Neural progenitor cell (in vitro differentiated cells): ENCODE results near the gene TSPAN2.

Source experiments
- EZH2 ChIP-seq: fragments of 200-600 bp; sonication (generic); IDR thresholded peaks from 2 replicates; pipeline ENCODE4 v1.6.1; 2017; ENCODE audit warnings: antibody characterized with exemption, mild to moderate bottlenecking, moderate library complexity
- EZH2phosphoT487 ChIP-seq: fragments of 200-600 bp; sonication (generic); IDR thresholded peaks from 2 replicates; pipeline ENCODE4 v1.6.1; 2017; ENCODE audit warnings: antibody characterized with exemption
- TF ChIP-seq, protein P1 (sequence below): fragments of 200-600 bp; sonication (generic); IDR thresholded peaks from 2 replicates; pipeline ENCODE4 v1.5.1; 2017; ENCODE audit warnings: antibody characterized with exemption, mild to moderate bottlenecking

GRCh38 chr1:115031595-115031994 lies 57.7 kb downstream of the TSPAN2 start:
- TF ChIP-seq EZH2 (no peak), EZH2phosphoT487 (no peak)
- TF ChIP-seq, protein P1, sequence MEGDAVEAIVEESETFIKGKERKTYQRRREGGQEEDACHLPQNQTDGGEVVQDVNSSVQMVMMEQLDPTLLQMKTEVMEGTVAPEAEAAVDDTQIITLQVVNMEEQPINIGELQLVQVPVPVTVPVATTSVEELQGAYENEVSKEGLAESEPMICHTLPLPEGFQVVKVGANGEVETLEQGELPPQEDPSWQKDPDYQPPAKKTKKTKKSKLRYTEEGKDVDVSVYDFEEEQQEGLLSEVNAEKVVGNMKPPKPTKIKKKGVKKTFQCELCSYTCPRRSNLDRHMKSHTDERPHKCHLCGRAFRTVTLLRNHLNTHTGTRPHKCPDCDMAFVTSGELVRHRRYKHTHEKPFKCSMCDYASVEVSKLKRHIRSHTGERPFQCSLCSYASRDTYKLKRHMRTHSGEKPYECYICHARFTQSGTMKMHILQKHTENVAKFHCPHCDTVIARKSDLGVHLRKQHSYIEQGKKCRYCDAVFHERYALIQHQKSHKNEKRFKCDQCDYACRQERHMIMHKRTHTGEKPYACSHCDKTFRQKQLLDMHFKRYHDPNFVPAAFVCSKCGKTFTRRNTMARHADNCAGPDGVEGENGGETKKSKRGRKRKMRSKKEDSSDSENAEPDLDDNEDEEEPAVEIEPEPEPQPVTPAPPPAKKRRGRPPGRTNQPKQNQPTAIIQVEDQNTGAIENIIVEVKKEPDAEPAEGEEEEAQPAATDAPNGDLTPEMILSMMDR = no peak
